Tibial artery (tissue), 4 donors: Measurements from ENCODE around the gene FAM184A.

ENCODE experiments used
- DNase-seq, 2 donors: peaks; one replicate each; pipeline ENCODE4 v3.0.0-alpha.2; 2019
- H3K27ac ChIP-seq, 2 donors: fragments of 200-600 bp; sonication (generic) in 1 of 2; 1 replicate in 1 of 2; 2 replicates in 1 of 2; pipeline ENCODE4 v1.5.1; 2018 to 2019; ENCODE audit warnings: mild to moderate bottlenecking in 1 of 2
- H3K27me3 ChIP-seq, 2 donors: fragments of 200-600 bp; sonication (generic) in 1 of 2; one replicate each; pipeline versions ENCODE4 v1.5.1 to v1.6.0; 2016 to 2019
- H3K36me3 ChIP-seq, 3 donors: fragments of 200-600 bp; sonication (generic) in 2 of 3; one replicate each; pipeline ENCODE4 v1.5.1; 2016 to 2019; ENCODE audit warnings: mild to moderate bottlenecking in 2 of 3
- H3K4me1 ChIP-seq, 4 donors: fragments of 200-600 bp; sonication (generic) in 2 of 4; 1 replicate in 3 of 4; 2 replicates in 1 of 4; pipeline ENCODE4 v1.5.1; 2016 to 2019
- H3K4me3 ChIP-seq, 2 donors: fragments of 200-600 bp; sonication (generic) in 1 of 2; 1 replicate in 1 of 2; 2 replicates in 1 of 2; pipeline ENCODE4 v1.5.1; 2018 to 2019; ENCODE audit warnings: mild to moderate bottlenecking in 2 of 2
- H3K9me3 ChIP-seq, 3 donors: fragments of 200-600 bp; sonication (generic) in 1 of 3; one replicate each; pipeline ENCODE4 v1.5.1; 2016 to 2019
- intact Hi-C: fragments of 100-400 bp; cut with DNase I; formaldehyde crosslinking; loops from one replicate; pipeline ENCODE4 v1.15.0; 2023; ENCODE audit warnings: low total_unique reads
- TF ChIP-seq, protein P1 (sequence below), 2 experiments: fragments of 200-600 bp in 1 of 2; fragments of 450-650 bp in 1 of 2; IDR thresholded peaks; one replicate each; pipeline ENCODE4 v1.5.1; 2017 to 2019; ENCODE audit warnings: antibody characterized with exemption in 2 of 2, mild to moderate bottlenecking in 1 of 2, moderate library complexity in 1 of 2

FAM184A gene

DNA sequence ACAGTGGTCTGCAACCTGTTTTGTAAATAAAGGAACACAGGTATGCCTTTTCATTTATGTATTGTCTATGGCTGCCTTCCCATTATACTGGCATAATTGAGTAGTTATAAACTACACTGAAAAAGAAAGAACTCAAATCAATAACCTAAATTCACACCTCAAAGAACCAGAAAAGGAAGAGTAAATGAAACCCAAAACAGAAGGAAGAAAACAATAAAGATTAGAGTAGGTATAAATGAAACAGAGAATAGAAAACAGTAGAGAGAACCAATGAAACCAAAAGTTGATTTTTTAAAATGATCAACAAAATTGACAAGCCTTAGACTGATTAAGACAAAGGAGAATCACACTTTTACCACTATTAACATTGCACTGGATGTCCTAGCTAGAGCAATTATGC lies 34.7 kb downstream of the FAM184A start:
- H3K27me3 ChIP-seq: no peaks in the 10 kb centered on the region
- H3K4me1 ChIP-seq: no peaks in the 10 kb centered on the region
- no peaks in the 10 kb centered on the region for H3K36me3 ChIP-seq
- DNase-seq: no peak
- TF ChIP-seq, protein P1, sequence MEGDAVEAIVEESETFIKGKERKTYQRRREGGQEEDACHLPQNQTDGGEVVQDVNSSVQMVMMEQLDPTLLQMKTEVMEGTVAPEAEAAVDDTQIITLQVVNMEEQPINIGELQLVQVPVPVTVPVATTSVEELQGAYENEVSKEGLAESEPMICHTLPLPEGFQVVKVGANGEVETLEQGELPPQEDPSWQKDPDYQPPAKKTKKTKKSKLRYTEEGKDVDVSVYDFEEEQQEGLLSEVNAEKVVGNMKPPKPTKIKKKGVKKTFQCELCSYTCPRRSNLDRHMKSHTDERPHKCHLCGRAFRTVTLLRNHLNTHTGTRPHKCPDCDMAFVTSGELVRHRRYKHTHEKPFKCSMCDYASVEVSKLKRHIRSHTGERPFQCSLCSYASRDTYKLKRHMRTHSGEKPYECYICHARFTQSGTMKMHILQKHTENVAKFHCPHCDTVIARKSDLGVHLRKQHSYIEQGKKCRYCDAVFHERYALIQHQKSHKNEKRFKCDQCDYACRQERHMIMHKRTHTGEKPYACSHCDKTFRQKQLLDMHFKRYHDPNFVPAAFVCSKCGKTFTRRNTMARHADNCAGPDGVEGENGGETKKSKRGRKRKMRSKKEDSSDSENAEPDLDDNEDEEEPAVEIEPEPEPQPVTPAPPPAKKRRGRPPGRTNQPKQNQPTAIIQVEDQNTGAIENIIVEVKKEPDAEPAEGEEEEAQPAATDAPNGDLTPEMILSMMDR (IDR thresholded peaks at IDR 0.05): no peak
- no peak overlapping the region for H3K27ac ChIP-seq
- H3K9me3 ChIP-seq: no peaks in the 10 kb centered on the region
- intact Hi-C loops: no loop called here
- no peak overlapping the region for H3K4me3 ChIP-seq

DNA sequence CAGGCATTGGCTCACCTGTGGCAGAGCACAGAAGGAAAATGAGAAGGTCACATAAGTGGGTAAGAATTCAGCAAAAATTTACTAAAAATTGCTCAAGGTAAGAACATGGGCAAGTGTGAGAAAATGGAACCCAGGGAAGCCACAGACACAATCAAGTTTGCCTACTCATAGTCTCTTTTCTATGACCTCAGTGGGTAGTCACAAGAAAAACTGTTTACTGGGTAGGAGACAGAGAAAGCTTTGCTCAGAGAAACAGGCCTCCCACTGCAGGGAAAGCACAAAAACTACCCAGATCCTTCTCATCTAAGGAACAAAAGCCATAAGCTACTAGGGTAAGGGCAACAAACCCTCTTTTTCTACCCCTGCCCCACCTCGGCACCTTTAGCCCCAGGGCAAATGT lies 35.2 kb downstream of the FAM184A start:
- no peak overlapping the region for H3K27ac ChIP-seq
- TF ChIP-seq, protein P1 (IDR thresholded peaks at IDR 0.05): no peak

DNA sequence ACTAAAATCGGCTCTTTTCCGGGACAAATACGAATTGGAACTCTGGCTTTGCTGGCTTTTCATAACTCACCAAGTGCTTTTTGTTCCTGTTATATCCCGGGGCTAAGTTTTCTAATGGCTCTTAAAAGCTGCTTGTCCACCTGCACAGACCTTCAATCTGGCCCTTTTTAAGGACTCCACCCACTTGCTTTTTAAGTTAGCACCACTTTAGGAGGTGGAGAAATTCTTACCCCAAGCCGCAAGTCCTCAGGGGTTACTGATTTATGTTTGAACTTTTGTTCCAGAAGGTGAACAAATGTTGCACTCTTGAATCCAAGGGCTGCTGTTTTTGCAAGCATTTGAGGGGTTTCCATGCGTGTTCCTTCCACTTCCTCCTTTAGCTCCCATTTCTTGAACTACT lies 37.8 kb downstream of the FAM184A start:
- Histone ChIP-seq H3K36me3 (no peaks in the 10 kb centered on the region), H3K27ac (no peak overlapping the region), H3K4me3 (no peak overlapping the region), H3K27me3 (no peaks in the 10 kb centered on the region), H3K4me1 (no peaks in the 10 kb centered on the region), H3K9me3 (no peaks in the 10 kb centered on the region)
- intact Hi-C loops: no loop called here
- no peak for DNase-seq
- TF ChIP-seq, protein P1 (IDR thresholded peaks at IDR 0.05): no peak

More for the DNA sequence above, 35.2 kb downstream of the FAM184A start:
- Histone ChIP-seq H3K36me3 (no peaks in the 10 kb centered on the region), H3K4me3 (no peak overlapping the region), H3K4me1 (no peaks in the 10 kb centered on the region), H3K9me3 (no peaks in the 10 kb centered on the region), H3K27me3 (no peaks in the 10 kb centered on the region)
- intact Hi-C loops: no loop called here
- no peak for DNase-seq

DNA sequence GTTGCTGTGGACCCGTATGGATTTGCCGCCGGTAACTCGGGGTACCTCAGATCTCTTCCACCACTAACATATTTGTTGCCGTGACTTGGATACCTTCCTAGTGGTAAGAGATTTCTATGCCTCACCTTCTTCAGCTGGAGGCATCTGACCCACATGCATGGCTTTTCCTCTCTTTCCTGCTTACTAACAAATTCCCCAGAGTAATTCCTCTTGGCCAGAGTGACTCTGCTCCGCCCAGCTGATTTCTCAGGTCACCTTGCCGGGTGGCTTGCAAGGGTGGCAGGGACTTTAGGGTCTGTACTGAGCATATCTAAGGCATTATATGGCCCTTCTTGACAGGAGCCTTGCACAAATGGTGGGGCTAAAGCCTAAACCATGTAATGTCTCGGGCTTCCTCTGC lies 38.2 kb downstream of the FAM184A start:
- no peaks in the 10 kb centered on the region for H3K9me3 ChIP-seq
- no peaks in the 10 kb centered on the region for H3K27me3 ChIP-seq
- H3K4me1 ChIP-seq: peaks cover 0 to 2% (median 0%) of the 10 kb centered on the region in 4 donors
- TF ChIP-seq, protein P1 (IDR thresholded peaks at IDR 0.05): no peak
- H3K4me3 ChIP-seq: no peak overlapping the region
- H3K27ac ChIP-seq: no peak overlapping the region
- intact Hi-C loops: no loop called here
- no peak for DNase-seq
- no peaks in the 10 kb centered on the region for H3K36me3 ChIP-seq

DNA sequence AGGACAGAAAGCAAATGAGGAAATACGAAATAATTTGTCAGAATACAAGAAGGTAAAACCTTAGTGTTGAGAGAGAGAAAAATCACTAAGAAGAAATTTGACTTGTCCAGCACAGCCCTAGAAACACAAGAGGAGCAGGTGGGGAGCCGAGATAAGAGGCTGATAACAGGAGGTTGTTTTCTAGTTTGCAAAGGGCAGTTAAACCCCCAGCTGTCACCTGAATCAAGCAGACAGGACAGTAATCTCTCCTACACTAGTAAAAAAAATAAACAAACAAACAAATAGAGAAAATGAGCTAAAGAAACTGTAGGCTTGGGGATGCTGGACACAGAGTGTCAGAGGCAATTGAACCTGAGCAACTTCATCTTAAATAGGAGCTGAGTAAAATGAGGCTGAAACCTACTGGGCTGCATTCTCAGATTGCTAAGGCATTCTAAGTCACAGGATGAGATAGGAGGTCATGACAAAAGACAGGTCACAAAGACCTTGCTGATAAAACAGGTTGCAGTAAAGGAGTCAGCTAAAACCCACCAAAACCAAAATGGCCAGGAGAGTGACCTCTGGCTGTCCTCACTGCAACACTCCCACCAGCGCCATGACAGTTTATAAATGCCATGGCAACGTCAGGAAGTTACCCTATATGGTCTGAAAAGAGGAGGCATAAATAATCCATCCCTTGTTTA lies 40.4 kb downstream of the FAM184A start:
- TF ChIP-seq, protein P1 (IDR thresholded peaks at IDR 0.05): no peak
- Histone ChIP-seq H3K4me3 (no peak overlapping the region), H3K9me3 (no peaks in the 10 kb centered on the region), H3K27me3 (no peaks in the 10 kb centered on the region), H3K4me1 (peaks cover 0 to 8% (median 0%) of the 10 kb centered on the region in 4 donors), H3K27ac (no peak overlapping the region), H3K36me3 (no peaks in the 10 kb centered on the region)
- intact Hi-C loops: no loop called here
- no peak for DNase-seq
